Measurements from ENCODE around the gene HOXD9. TPM values are rescaled to one million over a fixed set of nuclear protein-coding genes. Genes with fewer than 3 reads are reported as not detected.
A peak's percentile ranks its signal among the peaks of the same experiment; 100 is the strongest.

The HOXD9 gene
- total RNA-seq, 1 experiment from 2014 or later: not detected

- no peaks in the 10 kb centered on the region for H3K36me3 ChIP-seq (ENCODE audit: low read depth, low read length)
- CTCF ChIA-PET: no interaction called here
- no peak overlapping the region for H3K9ac ChIP-seq (ENCODE audit: low read length)
- peaks cover 35% of the 10 kb centered on the region for H3K27me3 ChIP-seq (ENCODE audit: low read length)
- H3K4me3 ChIP-seq (ENCODE audit: low read length): peak overlapping the region; percentile 66; the same call in 1 of the 2 replicates
- H2AFZ ChIP-seq (ENCODE audit: low read length): no peak overlapping the region
- peaks cover 5% of the 10 kb centered on the region; the same call in 1 of the 2 replicates for H3K4me1 ChIP-seq (ENCODE audit: insufficient read depth, low read length)
- no peaks in the 10 kb centered on the region for H3F3A ChIP-seq (ENCODE audit: low read length, unreplicated experiment)
- H3K4me2 ChIP-seq (ENCODE audit: low read length): peak overlapping the region; percentile 84
- no peak for ATAC-seq
- no peaks in the 10 kb centered on the region for H3K9me3 ChIP-seq (ENCODE audit: low read length)
- no peak overlapping the region for H3K27ac ChIP-seq (ENCODE audit: low read length)
- no peaks in the 10 kb centered on the region for H3K9me2 ChIP-seq (replicated peaks; ENCODE audit: low read length)
- no TSS peak for BruUV-seq (replicated peaks)
- intact Hi-C loops (cut with micrococcal nuclease): loop anchor here (10.0 kb wide), 1 partner anchor 1059 kb away; no protein-coding TSS in a partner anchor
- no peak for DNase-seq
- POLR2A ChIA-PET (ENCODE audit: unreplicated experiment): no interaction called here
- no peaks in the 10 kb centered on the region for H3K79me2 ChIP-seq (ENCODE audit: low read length)
- no peak for TF ChIP-seq EZH2phosphoT487 (IDR thresholded peaks at IDR 0.05; ENCODE audit: borderline replicate concordance, low read length)
- no peak for TF ChIP-seq CTCF (conservative IDR thresholded peaks at IDR 0.05; ENCODE audit: low read depth, low read length)
- TF ChIP-seq EZH2 (IDR thresholded peaks at IDR 0.05; ENCODE audit: low read length, unreplicated experiment): no peak
- no peaks in the 10 kb centered on the region for H4K20me1 ChIP-seq (ENCODE audit: low read length)
These were observed 28.6 kb upstream of the HOXD9 start for GRCh38 chr2:176093898-176094249.

DNA sequence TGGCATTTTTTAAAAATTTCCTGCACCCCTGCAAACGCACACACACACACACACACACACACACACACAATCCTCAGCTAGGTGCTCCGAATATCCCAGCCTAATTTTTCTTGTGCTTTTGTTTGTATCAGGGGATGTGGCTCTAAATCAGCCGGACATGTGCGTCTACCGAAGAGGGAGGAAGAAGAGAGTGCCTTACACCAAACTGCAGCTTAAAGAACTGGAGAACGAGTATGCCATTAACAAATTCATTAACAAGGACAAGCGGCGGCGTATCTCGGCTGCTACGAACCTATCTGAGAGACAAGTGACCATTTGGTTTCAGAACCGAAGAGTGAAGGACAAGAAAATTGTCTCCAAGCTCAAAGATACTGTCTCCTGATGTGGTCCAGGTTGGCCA lies 28.2 kb upstream of the HOXD9 start:
- DNase-seq (no peak), ATAC-seq (no peak)
- ChIA-PET POLR2A (ENCODE audit: unreplicated experiment) (no interaction called here), CTCF (no interaction called here)
- H3K9me3 ChIP-seq (ENCODE audit: low read length): no peaks in the 10 kb centered on the region
- H4K20me1 ChIP-seq (ENCODE audit: low read length): no peaks in the 10 kb centered on the region
- H3K9ac ChIP-seq (ENCODE audit: low read length): no peak overlapping the region
- H2AFZ ChIP-seq (ENCODE audit: low read length): no peak overlapping the region
- H3K27me3 ChIP-seq (ENCODE audit: low read length): peaks cover 31% of the 10 kb centered on the region
- no TSS peak for BruUV-seq (replicated peaks)
- no peaks in the 10 kb centered on the region for H3K9me2 ChIP-seq (replicated peaks; ENCODE audit: low read length)
- H3K4me1 ChIP-seq (ENCODE audit: insufficient read depth, low read length): peaks cover 5% of the 10 kb centered on the region; the same call in 1 of the 2 replicates
- H3K79me2 ChIP-seq (ENCODE audit: low read length): no peaks in the 10 kb centered on the region
- no peak overlapping the region for H3K4me2 ChIP-seq (ENCODE audit: low read length)
- TF ChIP-seq EZH2phosphoT487 (IDR thresholded peaks at IDR 0.05; ENCODE audit: borderline replicate concordance, low read length): no peak
- TF ChIP-seq EZH2 (IDR thresholded peaks at IDR 0.05; ENCODE audit: low read length, unreplicated experiment): no peak
- no peak for TF ChIP-seq CTCF (conservative IDR thresholded peaks at IDR 0.05; ENCODE audit: low read depth, low read length)
- no peaks in the 10 kb centered on the region for H3F3A ChIP-seq (ENCODE audit: low read length, unreplicated experiment)
- no peaks in the 10 kb centered on the region for H3K36me3 ChIP-seq (ENCODE audit: low read depth, low read length)
- intact Hi-C loops (cut with micrococcal nuclease): loop anchor here (10.0 kb wide), 1 partner anchor 1060 kb away; no protein-coding TSS in a partner anchor
- H3K4me3 ChIP-seq (ENCODE audit: low read length): no peak overlapping the region
- H3K27ac ChIP-seq (ENCODE audit: low read length): no peak overlapping the region

DNA sequence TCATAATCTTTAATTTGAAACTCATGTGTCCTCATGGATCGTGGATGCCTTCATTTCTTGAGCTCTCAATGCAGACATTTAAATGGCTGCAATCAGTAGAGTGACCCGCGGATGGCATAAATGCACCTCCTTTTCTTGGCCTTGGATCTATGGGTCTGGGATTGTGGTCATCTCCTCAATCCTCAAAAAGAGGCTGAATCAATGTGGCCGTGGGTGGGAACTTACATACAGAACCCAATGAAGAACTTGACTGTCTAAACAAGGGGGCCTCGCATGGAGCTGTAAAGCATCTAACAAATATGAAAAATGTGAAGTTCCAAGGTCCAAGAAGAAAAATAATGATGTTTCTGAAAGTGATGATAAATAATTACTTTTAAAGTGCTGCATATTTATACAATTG lies 27.1 kb upstream of the HOXD9 start:
- CTCF ChIA-PET: interaction anchor here (2.2 kb wide), 1 partner anchor 844 kb away, joined by 9 read pairs; no protein-coding TSS in a partner anchor

More for the DNA sequence above, 27.1 kb upstream of the HOXD9 start:
- no peak overlapping the region for H3K9ac ChIP-seq (ENCODE audit: low read length)
- no peak for TF ChIP-seq EZH2phosphoT487 (IDR thresholded peaks at IDR 0.05; ENCODE audit: borderline replicate concordance, low read length)
- no peak for TF ChIP-seq EZH2 (IDR thresholded peaks at IDR 0.05; ENCODE audit: low read length, unreplicated experiment)
- no peak for TF ChIP-seq CTCF (conservative IDR thresholded peaks at IDR 0.05; ENCODE audit: low read depth, low read length)
- H3K79me2 ChIP-seq (ENCODE audit: low read length): no peaks in the 10 kb centered on the region
- no peak overlapping the region for H3K4me3 ChIP-seq (ENCODE audit: low read length)
- no peaks in the 10 kb centered on the region for H4K20me1 ChIP-seq (ENCODE audit: low read length)
- H3K4me1 ChIP-seq (ENCODE audit: insufficient read depth, low read length): peaks cover 5% of the 10 kb centered on the region; the same call in 1 of the 2 replicates
- H3K36me3 ChIP-seq (ENCODE audit: low read depth, low read length): no peaks in the 10 kb centered on the region
- no peaks in the 10 kb centered on the region for H3F3A ChIP-seq (ENCODE audit: low read length, unreplicated experiment)
- no peak for DNase-seq
- no peak overlapping the region for H3K27ac ChIP-seq (ENCODE audit: low read length)
- no peak for ATAC-seq
- no peak overlapping the region for H3K4me2 ChIP-seq (ENCODE audit: low read length)
- peaks cover 20% of the 10 kb centered on the region for H3K27me3 ChIP-seq (ENCODE audit: low read length)
- POLR2A ChIA-PET (ENCODE audit: unreplicated experiment): no interaction called here
- no peaks in the 10 kb centered on the region for H3K9me3 ChIP-seq (ENCODE audit: low read length)
- H3K9me2 ChIP-seq (replicated peaks; ENCODE audit: low read length): no peaks in the 10 kb centered on the region
- H2AFZ ChIP-seq (ENCODE audit: low read length): no peak overlapping the region
- no TSS peak for BruUV-seq (replicated peaks)
- intact Hi-C loops (cut with micrococcal nuclease): loop anchor here (10.0 kb wide), 1 partner anchor 1061 kb away; no protein-coding TSS in a partner anchor

Measured in PC-3 (cell line).